K562 (cell line): Measurements from ENCODE around the gene GGCT. TPM values are rescaled to one million over a fixed set of nuclear protein-coding genes. Genes with fewer than 3 reads are reported as not detected.

ENCODE experiments used
- BRD9 ChIP-seq: fragments of 450-650 bp; IDR thresholded peaks from 2 replicates; pipeline ENCODE4 v1.6.1; 2018; ENCODE audit warnings: low read depth; ENCODE audit not compliant: partially characterized antibody
- BRF1 ChIP-seq: IDR thresholded peaks from 3 replicates; pipeline ENCODE4 v1.6.1; 2011; ENCODE audit warnings: borderline replicate concordance, mild to moderate bottlenecking; ENCODE audit not compliant: insufficient read length; ENCODE audit errors: extremely low read depth
- ELF4 ChIP-seq: fragments of 450-650 bp; formaldehyde crosslinking; IDR thresholded peaks from 2 replicates; pipeline ENCODE4 v1.4.0; 2022; ENCODE audit warnings: missing genetic modification characterization
- EP400 ChIP-seq: fragments of 450-650 bp; IDR thresholded peaks from 2 replicates; pipeline ENCODE4 v1.6.1; 2017; ENCODE audit warnings: antibody characterized with exemption, mild to moderate bottlenecking, moderate library complexity
- ETV1 ChIP-seq: fragments of 450-650 bp; conservative IDR thresholded peaks from 2 replicates; pipeline ENCODE4 v1.6.1; 2016; ENCODE audit warnings: missing genetic modification characterization, control low read depth, low read depth, missing compliant biosample characterization
- GTF2E2 ChIP-seq: fragments of 200-800 bp; sonication (Bioruptor generic); IDR thresholded peaks from 2 replicates; pipeline ENCODE4 v1.6.1; 2016; ENCODE audit warnings: missing genetic modification characterization, missing compliant biosample characterization
- PHF20 ChIP-seq: fragments of 450-650 bp; IDR thresholded peaks from 2 replicates; pipeline ENCODE4 v1.6.1; 2018; ENCODE audit not compliant: partially characterized antibody
- POLR2H ChIP-seq: IDR thresholded peaks from 2 replicates; pipeline ENCODE4 v1.6.1; 2016; ENCODE audit warnings: missing genetic modification characterization, low read depth, mild to moderate bottlenecking, control low read depth, missing compliant biosample characterization, moderate library complexity
- SIN3B ChIP-seq: fragments of 450-650 bp; IDR thresholded peaks from 2 replicates; pipeline ENCODE4 v1.6.1; 2017; ENCODE audit warnings: low read depth, mild to moderate bottlenecking, moderate library complexity
- TAF7 ChIP-seq: fragments of 450-650 bp; IDR thresholded peaks from 2 replicates; pipeline ENCODE4 v1.6.1; 2016; ENCODE audit warnings: missing genetic modification characterization, missing compliant biosample characterization
- TRIM25 ChIP-seq: fragments of 450-650 bp; IDR thresholded peaks from 2 replicates; pipeline ENCODE4 v1.7.0; 2016; ENCODE audit warnings: borderline replicate concordance
- TSC22D4 ChIP-seq: fragments of 450-650 bp; IDR thresholded peaks from 2 replicates; pipeline ENCODE4 v1.6.1; 2016; ENCODE audit warnings: missing genetic modification characterization, missing biosample characterization, control low read depth
- ZBTB17 ChIP-seq: fragments of 450-650 bp; formaldehyde crosslinking; IDR thresholded peaks from 2 replicates; pipeline ENCODE4 v1.4.0; 2020; ENCODE audit warnings: mild to moderate bottlenecking
- ZNF121 ChIP-seq: sonication (generic); formaldehyde crosslinking; conservative IDR thresholded peaks from 2 replicates; pipeline ENCODE4 v1.8.0; 2022; ENCODE audit warnings: missing genetic modification reagents
- ZNF592 ChIP-seq: fragments of 450-650 bp; IDR thresholded peaks from 2 replicates; pipeline ENCODE4 v1.6.1; 2017; ENCODE audit warnings: antibody characterized with exemption, mild to moderate bottlenecking
- ZNF76 ChIP-seq: fragments of 250-450 bp; sonication (Bioruptor Pico); IDR thresholded peaks from 2 replicates; pipeline ENCODE4 v1.4.0; 2020; ENCODE audit warnings: mild to moderate bottlenecking, moderate library complexity, borderline replicate concordance
- polyA plus RNA-seq, 8 experiments: library from polyadenylated mRNA; depleted of rRNA in 4 of 8; stranded (reverse) in 5 of 8; unstranded in 3 of 8; fragments of >200 nt; fragmentation: Nextera tagmentation in 2 of 8; fragmentation: Illumina TruSeq in 1 of 8; extraction: Ambion mirVana in 2 of 8; extraction: Trizol in 1 of 8; gene quantifications; 2 replicates each; pipeline versions ENCODE4 v1.2.1 to v1.2.3, GENCODE V29; 2011 to 2014; ENCODE audit warnings: inconsistent platforms in 1 of 8, missing spikeins in 1 of 8
- total RNA-seq, 7 experiments: library from RNA; depleted of rRNA in 6 of 7; stranded (reverse); fragments of >200 nt in 6 of 7; fragmentation: Illumina TruSeq in 2 of 7; extraction: Trizol in 2 of 7; gene quantifications; 2 replicates each; pipeline versions ENCODE4 v1.2.1 to v1.2.3, GENCODE V29; 2011 to 2021; ENCODE audit warnings: low replicate concordance in 1 of 7
- TF ChIP-seq, protein P1 (sequence below): fragments of 250-450 bp; sonication (Bioruptor Pico); IDR thresholded peaks from 2 replicates; pipeline ENCODE4 v1.4.0; 2020

GGCT gene
- total and polyA plus RNA-seq, 9 of the 15 experiments (the other 6 are each of a cell fraction or from before 2014, with no cell fraction given) = 79.0 to 349 (median 136) TPM

GRCh38 chr7:30505174-30505697 lies 607 bp upstream of the GGCT start (continued):
- TF ChIP-seq, protein P1, sequence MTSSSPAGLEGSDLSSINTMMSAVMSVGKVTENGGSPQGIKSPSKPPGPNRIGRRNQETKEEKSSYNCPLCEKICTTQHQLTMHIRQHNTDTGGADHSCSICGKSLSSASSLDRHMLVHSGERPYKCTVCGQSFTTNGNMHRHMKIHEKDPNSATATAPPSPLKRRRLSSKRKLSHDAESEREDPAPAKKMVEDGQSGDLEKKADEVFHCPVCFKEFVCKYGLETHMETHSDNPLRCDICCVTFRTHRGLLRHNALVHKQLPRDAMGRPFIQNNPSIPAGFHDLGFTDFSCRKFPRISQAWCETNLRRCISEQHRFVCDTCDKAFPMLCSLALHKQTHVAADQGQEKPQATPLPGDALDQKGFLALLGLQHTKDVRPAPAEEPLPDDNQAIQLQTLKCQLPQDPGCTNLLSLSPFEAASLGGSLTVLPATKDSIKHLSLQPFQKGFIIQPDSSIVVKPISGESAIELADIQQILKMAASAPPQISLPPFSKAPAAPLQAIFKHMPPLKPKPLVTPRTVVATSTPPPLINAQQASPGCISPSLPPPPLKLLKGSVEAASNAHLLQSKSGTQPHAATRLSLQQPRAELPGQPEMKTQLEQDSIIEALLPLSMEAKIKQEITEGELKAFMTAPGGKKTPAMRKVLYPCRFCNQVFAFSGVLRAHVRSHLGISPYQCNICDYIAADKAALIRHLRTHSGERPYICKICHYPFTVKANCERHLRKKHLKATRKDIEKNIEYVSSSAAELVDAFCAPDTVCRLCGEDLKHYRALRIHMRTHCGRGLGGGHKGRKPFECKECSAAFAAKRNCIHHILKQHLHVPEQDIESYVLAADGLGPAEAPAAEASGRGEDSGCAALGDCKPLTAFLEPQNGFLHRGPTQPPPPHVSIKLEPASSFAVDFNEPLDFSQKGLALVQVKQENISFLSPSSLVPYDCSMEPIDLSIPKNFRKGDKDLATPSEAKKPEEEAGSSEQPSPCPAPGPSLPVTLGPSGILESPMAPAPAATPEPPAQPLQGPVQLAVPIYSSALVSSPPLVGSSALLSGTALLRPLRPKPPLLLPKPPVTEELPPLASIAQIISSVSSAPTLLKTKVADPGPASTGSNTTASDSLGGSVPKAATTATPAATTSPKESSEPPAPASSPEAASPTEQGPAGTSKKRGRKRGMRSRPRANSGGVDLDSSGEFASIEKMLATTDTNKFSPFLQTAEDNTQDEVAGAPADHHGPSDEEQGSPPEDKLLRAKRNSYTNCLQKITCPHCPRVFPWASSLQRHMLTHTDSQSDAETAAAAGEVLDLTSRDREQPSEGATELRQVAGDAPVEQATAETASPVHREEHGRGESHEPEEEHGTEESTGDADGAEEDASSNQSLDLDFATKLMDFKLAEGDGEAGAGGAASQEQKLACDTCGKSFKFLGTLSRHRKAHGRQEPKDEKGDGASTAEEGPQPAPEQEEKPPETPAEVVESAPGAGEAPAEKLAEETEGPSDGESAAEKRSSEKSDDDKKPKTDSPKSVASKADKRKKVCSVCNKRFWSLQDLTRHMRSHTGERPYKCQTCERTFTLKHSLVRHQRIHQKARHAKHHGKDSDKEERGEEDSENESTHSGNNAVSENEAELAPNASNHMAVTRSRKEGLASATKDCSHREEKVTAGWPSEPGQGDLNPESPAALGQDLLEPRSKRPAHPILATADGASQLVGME = 0 out of 2 replicates have a peak, but pooled peaks have one; percentile 19
- TF ChIP-seq ZNF592 (0 out of 2 replicates have a peak, but pooled peaks have one; percentile 39), POLR2H (tag) (peak; percentile 12; the same call in 1 of the 2 replicates), ZNF121 (CRISPR knock-in tag) (peak; percentile 67), TSC22D4 (tag) (no peak), SIN3B (peak; percentile 16; the same call in 1 of the 2 replicates), BRD9 (no peak), PHF20 (peak; percentile 58), BRF1 (no peak), GTF2E2 (tag) (peak; percentile 15; the same call in 1 of the 2 replicates), ETV1 (peak; percentile 38; the same call in 1 of the 2 replicates), TRIM25 (no peak), ELF4 (CRISPR knock-in tag) (0 out of 2 replicates have a peak, but pooled peaks have one; percentile 17), ZNF76 (CRISPR knock-in tag) (no peak), EP400 (peak; percentile 52; the same call in 1 of the 2 replicates), ZBTB17 (CRISPR knock-in tag) (0 out of 2 replicates have a peak, but pooled peaks have one; percentile 23), TAF7 (tag) (peak; percentile 51; the same call in 1 of the 2 replicates)
